HEK293T (cell line): ENCODE results near the gene PNKD.

Experiments
- BHLHE40 ChIP-seq: fragments of 450-650 bp; IDR thresholded peaks from 2 replicates; pipeline ENCODE4 v1.6.1; 2016; ENCODE audit warnings: mild to moderate bottlenecking, moderate library complexity, borderline replicate concordance
- FOXK2 ChIP-seq: fragments of 450-650 bp; IDR thresholded peaks from 2 replicates; pipeline ENCODE4 v1.6.1; 2016; ENCODE audit warnings: mild to moderate bottlenecking
- FOXM1 ChIP-seq: fragments of 450-650 bp; IDR thresholded peaks from 2 replicates; pipeline ENCODE4 v1.6.1; 2017; ENCODE audit warnings: mild to moderate bottlenecking, borderline replicate concordance
- L3MBTL2 ChIP-seq: fragments of 450-650 bp; conservative IDR thresholded peaks from 2 replicates; pipeline ENCODE4 v1.6.1; 2016; ENCODE audit warnings: mild to moderate bottlenecking
- NFRKB ChIP-seq: fragments of 450-650 bp; IDR thresholded peaks from 2 replicates; pipeline ENCODE4 v1.6.1; 2016; ENCODE audit warnings: mild to moderate bottlenecking, moderate library complexity
- SP1 ChIP-seq: fragments of 450-650 bp; IDR thresholded peaks from 2 replicates; pipeline ENCODE4 v1.6.1; 2017
- SUZ12 ChIP-seq: fragments of 450-650 bp; IDR thresholded peaks from 2 replicates; pipeline ENCODE4 v1.6.1; 2016; ENCODE audit warnings: mild to moderate bottlenecking
- TARDBP ChIP-seq: fragments of 450-650 bp; IDR thresholded peaks from 2 replicates; pipeline ENCODE4 v1.6.1; 2016

GRCh38 chr2:218291318-218292047, 21.2 kb downstream of the PNKD start:
- TF ChIP-seq SP1 (no peak), FOXK2 (no peak), TARDBP (no peak), BHLHE40 (no peak), NFRKB (no peak), SUZ12 (no peak), L3MBTL2 (no peak), FOXM1 (no peak)
